HG02610 (cell line): ENCODE results near the gene CHRND.

Experiments used
- ATAC-seq: cut with Tn5 transposase; IDR thresholded peaks from one replicate; pipeline ENCODE4 v1.9.1; 2021; ENCODE audit warnings: mild to moderate bottlenecking, moderate library complexity; ENCODE audit not compliant: unreplicated experiment

The CHRND gene

DNA sequence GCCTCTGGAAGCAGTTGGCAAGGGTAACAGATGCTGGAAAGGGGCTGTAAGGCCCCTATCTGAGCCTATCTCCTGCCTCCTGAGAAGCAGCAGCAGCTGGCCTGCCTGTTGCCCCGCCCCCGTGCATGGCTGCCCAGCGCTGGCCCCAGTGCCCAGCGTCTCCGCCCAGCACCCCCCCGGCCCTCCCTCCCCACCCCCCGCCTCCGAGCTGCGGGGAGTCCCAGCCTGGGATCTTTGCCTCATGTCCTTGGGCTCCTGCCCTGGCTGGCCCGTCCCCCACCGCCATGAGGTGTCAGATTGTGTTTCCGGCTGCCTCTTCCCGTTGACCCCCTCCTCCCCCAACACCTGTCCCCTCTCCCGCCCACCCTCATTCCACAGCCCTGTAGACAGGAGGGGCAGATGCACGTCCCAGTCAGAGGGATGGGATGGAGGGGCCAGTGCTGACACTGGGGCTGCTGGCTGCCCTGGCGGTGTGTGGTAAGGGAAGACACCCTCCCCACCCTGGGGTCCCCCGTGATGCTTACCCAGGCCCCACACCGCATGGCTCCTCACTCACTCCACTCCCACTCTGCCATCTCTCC is at the start of gene CHRND:
TSS of gene CHRND (plus strand) at position 370 of the 581 bp plus-strand sequence. CDS start at position 426, 56 bp downstream.
- no peak for ATAC-seq

GRCh38 chr2:232476791-232477190 is 49.2 kb upstream of the CHRND start:
- ATAC-seq: no peak

- no peak for ATAC-seq
Measured at GRCh38 chr2:232477751-232478510, 48.0 kb upstream of the CHRND start.

GRCh38 chr2:232478571-232479340 is 47.2 kb upstream of the CHRND start:
- no peak for ATAC-seq

GRCh38 chr2:232479341-232480200 is 46.4 kb upstream of the CHRND start:
- no peak for ATAC-seq

- no peak for ATAC-seq
Measured at GRCh38 chr2:232480201-232481190, 45.5 kb upstream of the CHRND start.

- no peak for ATAC-seq
Measured at GRCh38 chr2:232481322-232482140, 44.4 kb upstream of the CHRND start.

- no peak for ATAC-seq
Measured at GRCh38 chr2:232482301-232483238, 43.4 kb upstream of the CHRND start.

DNA sequence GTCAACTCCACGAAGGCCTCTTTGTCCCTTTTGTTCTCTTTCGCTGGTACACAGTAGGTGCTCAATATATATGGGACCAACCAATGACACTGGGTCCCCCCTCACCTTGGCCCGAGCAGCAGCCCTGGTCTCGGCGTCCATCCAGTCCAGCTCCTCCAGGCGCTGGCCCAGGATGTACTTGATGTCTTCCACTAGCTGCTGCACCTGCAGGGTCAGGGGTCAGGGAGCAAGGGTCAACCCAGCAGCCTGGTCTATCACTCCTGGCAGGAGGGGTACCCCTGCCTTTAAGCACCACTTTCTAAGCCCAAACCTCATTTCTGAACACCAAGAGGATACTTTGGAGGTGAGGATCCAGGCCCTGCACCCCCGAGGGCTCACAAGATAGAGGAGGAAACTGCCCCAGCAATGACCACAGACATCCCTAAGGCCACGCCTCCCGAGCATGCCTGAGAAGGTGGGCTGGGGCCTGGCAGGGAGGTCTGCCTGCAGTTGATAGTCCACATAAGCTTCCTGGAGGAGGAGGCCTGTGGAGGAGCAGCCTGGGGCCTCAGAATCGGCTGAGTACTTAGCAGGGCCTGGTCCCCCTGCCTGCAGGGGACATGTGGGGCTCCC is 42.5 kb upstream of the CHRND start:
- no peak for ATAC-seq

- ATAC-seq: no peak
Measured at GRCh38 chr2:232483923-232484627, 41.9 kb upstream of the CHRND start.

GRCh38 chr2:232484628-232485347 is 41.2 kb upstream of the CHRND start:
- ATAC-seq: no peak

DNA sequence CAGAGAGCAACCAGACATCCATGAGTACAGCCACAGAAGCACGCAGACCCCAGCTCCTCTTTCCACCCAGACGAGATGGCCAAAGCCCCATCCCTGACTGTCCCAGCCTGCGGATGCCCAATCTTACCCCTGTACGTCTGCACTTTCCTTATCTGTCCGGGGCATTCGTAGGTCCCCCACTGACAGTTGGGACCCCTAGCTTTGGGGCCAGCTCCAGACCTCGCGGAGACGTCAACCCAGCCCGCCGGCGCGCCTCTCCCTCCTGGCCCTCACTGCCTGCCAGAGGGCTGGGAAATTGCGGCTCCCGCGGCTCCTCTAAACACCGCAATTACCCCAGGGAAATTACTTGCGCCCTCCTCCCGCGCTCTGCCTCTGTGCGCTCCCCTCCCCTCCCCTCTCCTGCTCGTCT is 40.6 kb upstream of the CHRND start:
- ATAC-seq: no peak

DNA sequence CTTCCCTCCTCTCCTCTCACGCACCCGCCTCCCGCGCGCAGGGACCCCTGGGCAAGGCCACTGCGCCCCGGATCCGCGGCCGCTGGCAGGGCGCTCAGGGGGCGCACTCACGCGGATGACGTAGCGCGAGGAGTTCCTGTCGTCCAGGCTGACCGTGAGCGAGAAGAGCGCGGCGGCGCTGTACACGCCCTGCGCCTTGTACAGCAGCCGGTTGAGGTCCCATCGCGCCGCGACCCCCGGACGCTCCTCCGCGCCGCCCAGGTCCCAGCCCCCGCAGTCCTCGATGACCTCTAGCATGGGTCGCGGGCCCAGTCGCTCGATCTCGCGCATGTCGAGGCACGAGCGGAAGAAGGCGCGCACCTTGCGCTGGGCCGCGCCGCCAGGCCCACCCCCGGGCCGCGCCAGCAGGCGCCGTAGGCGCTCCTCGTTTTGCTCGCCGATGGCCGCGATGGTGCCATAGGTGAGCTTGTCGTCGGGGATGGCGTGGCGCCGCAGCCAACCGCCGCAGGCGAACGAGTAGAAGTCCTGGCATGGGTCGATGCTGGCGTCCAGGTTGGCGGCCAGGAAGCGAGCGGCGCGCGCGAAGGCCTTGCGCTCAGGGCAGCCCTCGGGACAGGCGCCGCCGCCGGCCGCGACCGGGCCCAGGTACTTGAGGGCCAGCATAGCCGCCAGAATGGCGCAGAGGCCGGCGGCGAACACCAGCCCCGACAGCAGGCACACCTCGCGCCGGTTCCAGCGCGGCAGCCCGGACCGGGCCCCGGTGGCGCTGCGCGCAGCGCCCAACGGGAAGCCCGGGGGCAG is 40.0 kb upstream of the CHRND start:
- ATAC-seq: no peak

DNA sequence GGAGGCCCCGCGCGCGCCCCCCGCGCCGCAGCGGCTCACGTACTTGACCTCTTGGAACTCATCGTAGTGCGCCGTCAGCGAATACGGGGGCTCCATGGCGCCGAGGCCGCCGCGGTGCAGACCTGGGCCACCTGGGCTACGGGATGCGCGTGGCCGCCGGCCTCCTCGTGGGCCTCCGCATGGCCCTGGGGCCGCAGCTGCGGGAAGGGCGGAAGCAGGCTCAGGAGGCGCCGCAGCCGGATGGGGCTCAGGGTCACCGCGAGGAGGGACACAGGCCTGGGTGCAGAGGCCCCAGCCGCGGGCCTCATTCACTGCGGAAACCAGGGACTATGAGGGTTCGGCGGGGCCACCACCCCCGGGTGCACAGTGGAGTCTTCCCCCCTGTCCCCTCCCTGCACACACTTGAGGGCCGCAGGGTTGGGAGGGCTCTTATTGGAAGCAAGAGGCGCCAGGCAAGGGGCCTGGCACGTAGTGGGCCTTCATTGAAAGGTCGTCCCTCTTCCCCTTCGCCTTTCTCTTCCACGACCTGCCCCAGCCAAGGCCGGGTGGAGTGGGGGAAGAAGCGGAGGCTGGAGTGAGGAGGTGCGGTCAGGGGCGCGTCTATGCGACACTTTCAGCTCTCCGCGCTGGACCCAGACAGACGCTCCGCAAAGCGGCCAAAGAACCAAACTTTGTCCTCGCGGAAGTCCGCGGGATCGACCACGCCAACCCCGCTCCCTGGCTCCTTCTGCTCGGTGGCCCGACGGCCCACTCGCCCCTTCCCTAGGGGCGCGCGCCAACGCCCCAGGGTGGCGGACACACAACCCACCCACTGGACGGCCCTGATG is 39.2 kb upstream of the CHRND start:
- ATAC-seq: no peak
